Kidney tubule cell (primary cell): ENCODE data around the gene TTC38.

Experiments used
- DNase-seq: peaks from one replicate; pipeline ENCODE4 v3.0.0-alpha.2; 2018; ENCODE audit warnings: low spot score

Gene TTC38

GRCh38 chr22:46329616-46330015 is 61.8 kb downstream of the TTC38 start:
- no peak for DNase-seq

- DNase-seq, result no peak
These were observed 62.6 kb downstream of the TTC38 start for GRCh38 chr22:46330426-46330825.

- no peak for DNase-seq
These were observed 63.7 kb downstream of the TTC38 start for GRCh38 chr22:46331496-46331895.

- peak; percentile 91 for DNase-seq
These were observed 67.7 kb downstream of the TTC38 start, which contains the start of gene TRMU for GRCh38 chr22:46335201-46336118. TSS of gene TRMU (plus strand) at chr22:46335714. CDS start at chr22:46335765, 51 bp downstream.

GRCh38 chr22:46336119-46337078 is 68.6 kb downstream of the TTC38 start:
- peak; percentile 43 for DNase-seq

GRCh38 chr22:46337870-46338269 is 70.1 kb downstream of the TTC38 start:
- no peak for DNase-seq

- no peak for DNase-seq
These were observed 70.8 kb downstream of the TTC38 start for GRCh38 chr22:46338636-46339035.

GRCh38 chr22:46339956-46340355 is 72.1 kb downstream of the TTC38 start:
- no peak for DNase-seq

GRCh38 chr22:46340676-46341075 is 72.9 kb downstream of the TTC38 start:
- DNase-seq, result no peak
